HG03575 (cell line): Measurements from ENCODE around the gene CARMIL3.
"Not testable (repeated sequence)": the region's sequence is repeated elsewhere in the genome, so short reads cannot be mapped to it uniquely, and the experiment has no call there.

Source experiments
- ATAC-seq: cut with Tn5 transposase; IDR thresholded peaks from one replicate; pipeline ENCODE4 v1.9.1; 2021; ENCODE audit not compliant: unreplicated experiment, insufficient number of reproducible peaks, low FRiP score; ENCODE audit errors: extremely low read depth

CARMIL3 gene

GRCh38 chr14:24089890-24090289 is 38.1 kb downstream of the CARMIL3 start:
- ATAC-seq: no peak

GRCh38 chr14:24092110-24092504 is 40.3 kb downstream of the CARMIL3 start:
- no peak for ATAC-seq

GRCh38 chr14:24092505-24093206 is 40.8 kb downstream of the CARMIL3 start:
- ATAC-seq: no peak

- no peak for ATAC-seq
Measured at GRCh38 chr14:24093207-24093900, 41.5 kb downstream of the CARMIL3 start.

GRCh38 chr14:24093901-24094840 is 42.4 kb downstream of the CARMIL3 start, which contains the start of gene PCK2:
PCK2 (plus strand) TSS chr14:24094311; CDS start chr14:24094406, 95 bp downstream.
- no peak for ATAC-seq

- ATAC-seq: no peak
Measured at GRCh38 chr14:24094841-24095270, 43.0 kb downstream of the CARMIL3 start.

GRCh38 chr14:24095271-24096068 is 43.7 kb downstream of the CARMIL3 start:
- no peak for ATAC-seq

GRCh38 chr14:24096545-24097181 is 44.9 kb downstream of the CARMIL3 start:
- ATAC-seq: no peak

- no peak for ATAC-seq
Measured at GRCh38 chr14:24098229-24098926, 46.6 kb downstream of the CARMIL3 start.

- no peak for ATAC-seq
Measured at GRCh38 chr14:24098927-24099813, 47.4 kb downstream of the CARMIL3 start.

GRCh38 chr14:24100197-24100981 is 48.6 kb downstream of the CARMIL3 start:
- ATAC-seq: no peak

- no peak for ATAC-seq
Measured at GRCh38 chr14:24100982-24101494, 49.2 kb downstream of the CARMIL3 start.

- ATAC-seq: no peak
Measured at GRCh38 chr14:24102357-24103048, 50.7 kb downstream of the CARMIL3 start.

- ATAC-seq: no peak
Measured at GRCh38 chr14:24103451-24103850, 51.6 kb downstream of the CARMIL3 start.

GRCh38 chr14:24105609-24106239 is 53.9 kb downstream of the CARMIL3 start:
- ATAC-seq: not testable (repeated sequence)
